Stimulated activated CD4-positive, alpha-beta T cell treated with anti-CD3 and anti-CD28 coated beads, TNF-alpha, amount 100 ng/mL, for 1 hour (primary cell): ENCODE measurements around the gene NRXN3.

Source experiments
- DNase-seq, 3 donors: peaks; one replicate each; pipeline ENCODE4 v3.0.0-alpha.2; 2020; ENCODE audit warnings: low read depth in 3 of 3, low spot score in 1 of 3

The NRXN3 gene

DNA sequence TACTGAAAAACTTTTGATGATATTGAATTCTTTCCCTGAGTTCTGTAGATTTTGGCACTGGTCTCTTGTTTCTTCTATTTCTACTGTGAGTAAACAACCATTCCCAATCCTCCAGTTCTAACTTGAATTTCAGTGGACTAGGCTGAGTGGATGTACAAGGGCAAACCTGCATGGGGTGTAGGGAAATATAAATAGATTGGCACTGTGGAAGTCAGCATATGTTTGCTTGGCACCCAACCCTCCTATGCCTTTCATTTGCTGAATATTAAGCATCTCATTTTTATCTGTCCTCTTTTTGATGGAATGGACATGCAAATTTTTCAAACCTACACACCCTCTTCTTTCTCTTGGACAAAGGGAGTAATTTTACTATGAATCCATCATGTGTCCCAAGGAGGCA, 1212.9 kb downstream of the NRXN3 start:
- no peak for DNase-seq

GRCh38 chr14:79383475-79383874, 1213.3 kb downstream of the NRXN3 start:
- no peak for DNase-seq

DNA sequence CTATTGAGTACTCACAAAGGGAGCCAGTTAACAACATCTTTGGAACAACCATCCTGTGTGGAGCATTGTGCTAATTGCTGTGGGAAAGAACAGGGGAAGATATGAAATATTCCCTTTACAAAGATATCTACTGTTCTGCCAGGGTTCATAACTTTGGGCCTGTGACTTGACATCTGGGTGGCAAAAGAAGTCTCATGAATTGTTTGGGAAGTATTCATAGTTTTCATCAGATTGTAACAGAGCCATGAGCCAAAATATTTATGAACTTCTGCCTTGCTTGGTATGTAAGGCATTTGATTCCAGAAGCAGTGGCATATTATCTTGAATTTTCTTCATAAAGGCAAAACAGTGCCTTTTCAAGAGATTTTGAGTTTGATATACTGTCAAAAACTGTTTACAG, 1224.9 kb downstream of the NRXN3 start:
- DNase-seq, result no peak

DNA sequence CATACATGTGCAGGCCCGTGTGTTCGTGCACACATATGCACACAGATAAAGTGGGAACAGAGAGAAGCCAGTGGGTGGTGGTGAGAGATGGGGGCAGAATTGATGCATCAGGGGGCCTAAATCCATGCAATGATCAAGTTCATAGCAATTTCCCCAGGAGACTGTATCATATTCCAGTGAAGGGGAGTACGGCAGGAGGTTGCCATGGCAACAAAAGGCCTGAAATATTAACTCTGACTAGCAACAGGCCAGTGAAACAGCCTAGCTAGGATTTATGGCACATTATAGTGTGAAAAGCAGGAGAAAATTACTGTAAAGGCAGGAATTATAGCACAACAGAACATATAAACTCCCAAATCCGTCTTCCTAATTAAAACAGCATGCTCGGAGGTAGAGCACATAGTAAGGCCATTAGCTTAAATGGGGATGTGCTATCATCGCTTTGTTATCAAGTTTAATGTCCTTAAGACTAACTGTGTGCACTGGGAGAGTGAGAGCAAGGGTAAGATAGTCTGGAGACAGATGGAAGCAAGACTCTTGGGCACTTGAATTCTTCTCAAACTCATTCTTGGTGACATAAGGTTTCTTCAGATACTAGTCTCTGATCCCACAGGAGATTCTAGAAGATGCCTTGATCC, 1234.8 kb downstream of the NRXN3 start:
- DNase-seq, result no peak

- DNase-seq, result no peak
These were observed 1235.3 kb downstream of the NRXN3 start for GRCh38 chr14:79405512-79405910.

GRCh38 chr14:79407572-79407971, 1237.4 kb downstream of the NRXN3 start:
- no peak for DNase-seq

GRCh38 chr14:79408696-79409095, 1238.5 kb downstream of the NRXN3 start:
- no peak for DNase-seq

- no peak for DNase-seq
These were observed 1241.4 kb downstream of the NRXN3 start for GRCh38 chr14:79411403-79412174.

GRCh38 chr14:79412822-79413221, 1242.6 kb downstream of the NRXN3 start:
- DNase-seq, result no peak

DNA sequence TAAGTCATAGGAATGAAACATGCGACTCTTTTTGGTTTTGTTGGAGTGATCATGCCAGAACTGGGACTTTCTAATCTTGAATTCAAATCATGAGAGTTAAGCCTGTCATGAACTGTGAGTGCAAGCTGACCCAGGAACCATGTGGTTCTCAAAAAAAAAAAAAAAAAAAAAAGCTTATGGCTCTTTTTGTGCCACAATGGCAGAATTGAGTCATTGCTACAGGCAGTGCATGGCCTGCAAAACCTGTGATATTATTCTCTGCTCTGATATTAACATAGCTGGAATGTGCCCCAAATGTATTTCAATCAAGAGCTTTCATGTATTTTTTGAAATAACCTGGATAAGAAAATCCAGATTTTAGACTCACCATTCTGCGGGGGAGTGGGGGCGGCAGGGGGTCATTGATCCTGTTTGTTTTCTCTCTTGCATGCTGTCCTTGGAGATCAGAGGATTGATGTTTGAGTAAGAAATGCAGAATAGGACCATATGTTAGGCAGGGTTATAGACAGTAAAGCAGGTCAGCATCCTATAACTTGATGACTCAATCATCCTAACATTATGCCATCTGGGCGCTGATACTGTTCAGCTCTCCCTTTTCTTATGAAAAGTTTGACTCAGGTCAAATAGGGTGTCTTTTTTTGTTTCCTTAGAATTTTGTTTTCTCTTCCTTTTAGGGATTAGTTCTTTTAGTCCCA, 1243.7 kb downstream of the NRXN3 start:
- DNase-seq, result no peak

DNA sequence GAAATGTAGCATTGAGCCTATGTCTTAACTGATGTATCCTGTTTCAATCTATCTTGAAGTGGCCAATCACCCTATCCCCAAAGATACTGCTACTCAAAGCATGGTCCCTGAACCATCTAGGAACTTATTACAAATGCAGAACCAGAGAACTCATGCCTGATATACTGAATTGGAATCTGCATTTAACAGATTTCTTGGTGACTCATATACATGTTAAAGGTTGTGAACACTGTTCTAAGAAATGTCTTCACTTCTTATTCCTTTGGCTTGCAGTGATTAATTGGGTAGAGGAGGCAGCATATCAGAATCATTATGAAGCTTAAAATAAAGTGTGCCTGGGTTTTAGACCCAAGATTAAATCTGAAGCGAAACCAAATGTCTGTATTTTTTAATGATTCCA, 1245.6 kb downstream of the NRXN3 start:
- no peak for DNase-seq

- no peak for DNase-seq
These were observed 1247.8 kb downstream of the NRXN3 start for GRCh38 chr14:79417961-79418360.

GRCh38 chr14:79418649-79419415, 1248.7 kb downstream of the NRXN3 start:
- DNase-seq, result no peak

- no peak for DNase-seq
These were observed 1249.6 kb downstream of the NRXN3 start for GRCh38 chr14:79419571-79420327.

GRCh38 chr14:79420725-79421124, 1250.6 kb downstream of the NRXN3 start:
- DNase-seq, result no peak

DNA sequence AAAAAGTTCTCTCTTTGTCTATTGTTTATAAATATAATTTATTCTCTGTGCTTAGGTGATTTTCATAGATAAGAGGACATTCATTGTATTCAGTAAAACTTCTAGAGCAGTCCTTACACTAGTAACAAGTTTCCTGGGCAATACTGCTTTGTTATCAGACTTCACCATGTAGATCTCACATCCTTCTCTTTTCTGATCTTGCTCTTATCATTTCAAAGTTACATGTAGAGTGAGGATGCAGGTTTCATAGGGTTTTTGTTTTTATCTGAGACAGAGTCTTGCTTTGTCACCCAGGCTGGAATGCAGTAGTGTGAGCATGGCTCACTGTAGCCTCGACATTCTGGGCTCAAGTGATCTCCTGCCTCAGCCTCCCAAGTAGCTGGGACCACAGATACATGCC, 1251.6 kb downstream of the NRXN3 start:
- no peak for DNase-seq

DNA sequence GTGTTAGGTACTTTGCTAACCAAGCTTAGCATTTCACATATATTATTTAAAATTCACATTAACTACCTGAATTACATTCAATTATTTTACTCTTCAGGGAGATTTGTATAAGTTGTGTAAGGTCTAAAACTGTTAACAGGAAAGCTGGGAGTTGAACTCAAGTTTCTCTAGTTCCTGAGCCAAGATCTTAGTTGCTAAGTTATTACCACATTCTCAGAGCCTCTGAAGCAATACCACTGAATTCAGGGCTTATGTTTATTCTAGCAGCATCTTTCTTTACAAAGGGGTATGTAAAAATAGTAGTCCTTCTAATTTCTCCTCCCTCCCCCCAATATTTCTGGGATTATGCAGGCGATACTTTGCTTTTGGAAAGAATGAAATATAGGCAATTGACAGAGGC, 1254.3 kb downstream of the NRXN3 start:
- DNase-seq, result no peak

- DNase-seq, result no peak
These were observed 1256.1 kb downstream of the NRXN3 start for GRCh38 chr14:79426103-79426755.

- no peak for DNase-seq
These were observed 1262.5 kb downstream of the NRXN3 start for GRCh38 chr14:79432640-79433039.

- DNase-seq, result no peak
These were observed 1266.2 kb downstream of the NRXN3 start for GRCh38 chr14:79436335-79436734.
